OCI-LY1 (cell line): Measurements from ENCODE around the gene CROCC.

Source experiments
- CTCF ChIP-seq: fragments of 200-600 bp; sonication (generic), shearing (Covaris generic); IDR thresholded peaks from 2 replicates; pipeline ENCODE4 v1.5.1; 2017; ENCODE audit warnings: mild to moderate bottlenecking, antibody characterized with exemption, low read length, moderate library complexity, mixed read lengths
- EZH2 ChIP-seq: fragments of 200-600 bp; sonication (generic), shearing (Covaris generic); IDR thresholded peaks from 2 replicates; pipeline ENCODE4 v1.8.0; 2017; ENCODE audit warnings: borderline replicate concordance, mixed run types, mild to moderate bottlenecking, antibody characterized with exemption, low read length, moderate library complexity, mixed read lengths

GRCh38 chr1:16978139-16978538 is 56.4 kb downstream of the CROCC start:
- TF ChIP-seq CTCF: no peak
- no peak for TF ChIP-seq EZH2
